Thyroid gland (tissue), 4 donors: ENCODE measurements around the gene LRRN3.

Source experiments
- CTCF ChIP-seq, 6 experiments: fragments of 200-600 bp in 3 of 6; fragments of 450-650 bp in 3 of 6; sonication (generic) in 3 of 6; IDR thresholded peaks; one replicate each; pipeline ENCODE4 v1.5.1; 2016 to 2019; ENCODE audit warnings: antibody characterized with exemption in 6 of 6, mild to moderate bottlenecking in 2 of 6, inconsistent platforms in 1 of 6, moderate library complexity in 1 of 6
- POLR2A ChIP-seq, 2 donors: fragments of 450-650 bp; IDR thresholded peaks; one replicate each; pipeline ENCODE4 v1.6.1; 2017; ENCODE audit warnings: antibody characterized with exemption in 2 of 2, mild to moderate bottlenecking in 2 of 2, moderate library complexity in 1 of 2

DNA sequence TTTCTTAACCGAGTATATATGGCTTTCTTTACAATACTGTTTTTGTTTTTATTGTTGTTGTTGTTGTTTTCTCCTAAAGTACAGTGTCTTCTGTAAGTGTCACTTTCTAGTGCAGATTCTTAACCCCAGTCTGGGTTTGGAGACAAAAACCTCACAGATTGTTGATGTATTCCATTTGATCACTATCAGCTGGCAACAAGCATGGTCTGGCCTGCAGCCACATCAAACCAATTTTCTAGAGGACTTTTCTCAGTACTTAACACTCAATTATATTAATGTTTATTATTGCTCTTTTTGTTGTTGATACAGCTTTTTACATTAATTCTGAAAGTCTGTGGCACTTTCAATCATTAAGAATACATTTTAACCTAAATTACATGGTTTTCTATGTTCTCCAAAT is 17.1 kb downstream of the LRRN3 start:
- TF ChIP-seq CTCF (IDR thresholded peaks at IDR 0.05) (no peak), POLR2A (IDR thresholded peaks at IDR 0.05) (no peak)
